Measurements from ENCODE around the gene CALCB.

The CALCB gene

DNA sequence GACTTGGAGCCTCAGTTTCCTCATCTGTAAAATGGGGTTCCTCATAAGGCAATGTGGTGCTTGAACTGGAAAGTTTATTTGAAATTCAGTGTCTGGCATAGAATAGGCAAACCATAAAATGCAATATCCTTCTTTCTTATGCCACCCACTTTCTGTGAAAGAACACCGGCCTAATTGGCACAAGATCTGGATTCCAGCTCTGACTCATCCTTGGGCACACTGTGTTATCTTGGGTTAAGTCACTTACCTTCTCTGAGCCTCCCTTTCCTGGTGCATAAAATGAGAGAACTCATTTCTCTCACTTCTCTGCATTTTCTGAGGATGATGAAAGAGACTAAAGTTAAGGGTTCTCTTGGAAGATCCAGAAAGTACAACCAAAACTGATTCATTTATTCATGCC, 46.4 kb downstream of the CALCB start:
- H3K27ac ChIP-seq, result no peak overlapping the region
- TF ChIP-seq CTCF (IDR thresholded peaks at IDR 0.05) (no peak), ZFX (IDR thresholded peaks at IDR 0.05; ENCODE audit: borderline replicate concordance) (no peak)

- no peak overlapping the region for H3K27ac ChIP-seq
- no peak for TF ChIP-seq ZFX (IDR thresholded peaks at IDR 0.05; ENCODE audit: borderline replicate concordance)
- TF ChIP-seq CTCF (IDR thresholded peaks at IDR 0.05), result no peak
Observed at GRCh38 chr11:15123849-15124248, 50.5 kb downstream of the CALCB start.

DNA sequence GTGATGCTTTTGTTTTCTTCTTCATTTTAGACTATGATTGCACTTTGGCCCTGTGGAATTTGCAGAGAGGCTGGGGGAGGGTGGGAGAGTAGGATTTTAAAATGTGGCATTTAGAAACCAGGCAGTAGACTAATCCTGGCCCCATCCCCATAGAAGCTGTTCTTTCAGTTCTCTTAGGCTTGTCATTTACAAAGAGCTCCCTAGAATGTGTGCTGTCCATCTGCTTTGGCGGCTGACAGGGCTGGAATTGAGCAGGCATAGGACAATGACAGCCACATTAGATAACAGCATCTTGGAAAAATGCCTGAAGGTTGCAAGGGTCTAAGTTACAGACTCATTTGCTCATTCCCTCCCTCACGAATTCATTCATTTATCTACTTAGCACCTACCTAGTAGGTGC, 51.1 kb downstream of the CALCB start:
- no peak for TF ChIP-seq ZFX (IDR thresholded peaks at IDR 0.05; ENCODE audit: borderline replicate concordance)
- no peak for TF ChIP-seq CTCF (IDR thresholded peaks at IDR 0.05)

GRCh38 chr11:15127341-15127740, 53.9 kb downstream of the CALCB start:
- H3K27ac ChIP-seq, result no peak overlapping the region
- TF ChIP-seq ZFX (IDR thresholded peaks at IDR 0.05; ENCODE audit: borderline replicate concordance), result no peak
- TF ChIP-seq CTCF (IDR thresholded peaks at IDR 0.05), result no peak

More for the DNA sequence above, 51.1 kb downstream of the CALCB start:
- no peak overlapping the region for H3K27ac ChIP-seq
